GM19395 (cell line): ENCODE results near the gene LSM14A.
"Not testable (repeated sequence)": the region's sequence is repeated elsewhere in the genome, so short reads cannot be mapped to it uniquely, and the experiment has no call there.

Experiments
- ATAC-seq: cut with Tn5 transposase; IDR thresholded peaks from one replicate; pipeline ENCODE4 v1.9.1; 2021; ENCODE audit warnings: mild to moderate bottlenecking, moderate library complexity; ENCODE audit not compliant: unreplicated experiment

LSM14A gene

GRCh38 chr19:34226036-34226435, 53.7 kb downstream of the LSM14A start:
- ATAC-seq = no peak

GRCh38 chr19:34228347-34228746, 56.0 kb downstream of the LSM14A start:
- no peak for ATAC-seq

GRCh38 chr19:34228762-34229161, 56.5 kb downstream of the LSM14A start:
- no peak for ATAC-seq

DNA sequence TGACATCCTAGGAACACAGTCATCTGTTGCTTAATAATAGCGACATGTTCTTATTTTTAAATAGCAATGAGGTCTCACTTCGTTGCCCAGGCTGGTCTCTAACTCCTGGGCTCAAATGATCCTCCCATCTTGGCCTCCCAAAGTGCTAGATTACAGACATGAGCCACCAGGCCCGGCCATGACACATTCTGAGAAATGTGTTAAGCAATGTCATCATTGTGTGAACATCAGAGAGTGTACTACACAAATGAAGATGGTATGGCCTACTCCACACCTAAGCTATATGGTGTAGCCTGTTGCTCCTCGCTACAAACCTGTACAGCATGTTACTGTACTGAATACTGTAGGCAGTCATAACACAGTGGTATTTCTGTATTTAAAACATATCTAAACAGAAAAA, 57.4 kb downstream of the LSM14A start:
- ATAC-seq = no peak

- ATAC-seq = no peak
These were observed 58.5 kb downstream of the LSM14A start for GRCh38 chr19:34230820-34231219.

- no peak for ATAC-seq
These were observed 59.1 kb downstream of the LSM14A start for GRCh38 chr19:34231439-34231838.

GRCh38 chr19:34232566-34233481, 60.5 kb downstream of the LSM14A start:
- ATAC-seq = peak; percentile 61

- ATAC-seq = no peak
These were observed 63.2 kb downstream of the LSM14A start for GRCh38 chr19:34235425-34235940.

DNA sequence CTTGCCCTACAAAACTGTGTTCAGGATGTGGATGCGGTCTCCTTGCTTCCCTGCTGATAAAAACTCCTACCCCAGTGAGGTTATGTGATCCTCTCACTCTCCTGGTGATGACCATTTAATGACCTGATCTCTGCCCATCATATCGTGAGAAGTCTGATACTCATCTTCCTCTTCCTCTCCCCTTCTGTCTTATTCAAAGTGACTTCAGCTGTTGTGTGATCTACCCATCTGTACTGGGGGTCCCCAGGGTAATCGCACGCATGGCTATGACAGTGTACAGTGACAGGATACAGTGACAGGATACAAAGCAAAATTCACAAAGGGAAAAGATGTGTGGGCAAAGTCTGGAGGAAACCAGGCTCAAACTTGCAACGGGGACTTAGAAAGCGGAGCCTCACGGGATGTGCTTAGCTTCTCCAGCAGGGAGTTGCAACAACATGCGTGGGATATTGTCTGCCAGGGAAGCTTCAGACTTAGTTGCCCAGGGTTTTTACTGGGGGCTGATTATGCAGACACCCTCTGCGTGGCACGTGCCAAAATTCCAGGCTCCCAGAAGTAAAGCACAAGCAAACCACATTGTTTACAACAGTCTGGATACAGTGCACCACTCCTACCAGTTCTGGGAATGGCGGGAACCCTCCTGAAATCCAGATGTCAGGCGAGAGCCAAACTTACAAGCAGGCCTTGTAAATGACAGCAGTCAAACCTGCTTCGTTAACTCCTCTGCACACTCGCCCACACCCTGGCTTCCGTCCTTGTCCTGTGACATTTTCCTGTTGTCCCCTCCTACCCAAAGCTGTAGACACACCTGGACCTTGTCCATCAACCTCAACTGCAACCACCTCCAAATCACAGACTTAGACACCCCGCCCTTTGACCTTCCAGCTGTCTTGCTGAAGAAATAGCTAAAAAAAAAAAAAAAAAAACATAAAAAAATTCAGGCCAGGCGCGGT, 64.0 kb downstream of the LSM14A start:
- ATAC-seq = no peak

DNA sequence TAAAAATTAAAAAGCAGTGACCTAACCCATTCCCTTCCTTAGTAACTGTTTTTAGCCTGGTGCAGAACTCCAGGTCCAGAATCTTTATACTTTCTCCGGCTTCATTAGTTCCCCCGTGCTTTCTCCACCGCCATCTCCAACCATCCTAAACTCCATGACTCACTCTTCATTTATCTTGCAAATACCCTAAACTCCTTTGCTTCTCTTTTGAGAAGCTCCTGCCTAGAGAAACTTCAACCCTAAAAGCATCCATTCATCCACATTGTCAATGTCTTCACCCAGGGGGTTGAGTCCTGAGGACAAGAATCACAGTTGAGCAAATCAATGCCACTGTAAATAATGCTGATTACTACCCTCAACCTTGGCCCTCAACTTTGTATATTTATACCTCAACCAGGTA, 65.0 kb downstream of the LSM14A start:
- no peak for ATAC-seq

DNA sequence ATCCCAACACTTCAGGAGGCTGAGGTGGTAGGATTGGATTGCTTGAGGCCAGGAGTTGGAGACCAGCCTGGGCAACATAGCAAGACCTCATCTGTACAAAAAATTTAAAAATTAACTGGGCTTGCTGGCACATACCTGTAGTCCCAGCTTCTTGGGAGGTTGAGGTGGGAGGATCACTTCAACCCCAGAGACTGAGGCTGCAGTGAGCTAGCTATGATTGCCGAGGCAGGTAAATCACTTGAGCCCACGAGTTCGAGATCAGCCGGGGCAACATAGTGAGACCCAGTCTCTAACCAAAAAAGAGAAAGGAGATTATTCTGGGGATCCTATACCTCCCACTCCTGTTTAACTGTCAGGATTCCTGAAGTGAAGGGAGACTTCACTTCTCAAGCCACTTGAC, 65.6 kb downstream of the LSM14A start:
- ATAC-seq = no peak

- ATAC-seq = no peak
These were observed 69.4 kb downstream of the LSM14A start for GRCh38 chr19:34241513-34242337.

GRCh38 chr19:34243138-34243875, 71.0 kb downstream of the LSM14A start:
- ATAC-seq = not testable (repeated sequence)

DNA sequence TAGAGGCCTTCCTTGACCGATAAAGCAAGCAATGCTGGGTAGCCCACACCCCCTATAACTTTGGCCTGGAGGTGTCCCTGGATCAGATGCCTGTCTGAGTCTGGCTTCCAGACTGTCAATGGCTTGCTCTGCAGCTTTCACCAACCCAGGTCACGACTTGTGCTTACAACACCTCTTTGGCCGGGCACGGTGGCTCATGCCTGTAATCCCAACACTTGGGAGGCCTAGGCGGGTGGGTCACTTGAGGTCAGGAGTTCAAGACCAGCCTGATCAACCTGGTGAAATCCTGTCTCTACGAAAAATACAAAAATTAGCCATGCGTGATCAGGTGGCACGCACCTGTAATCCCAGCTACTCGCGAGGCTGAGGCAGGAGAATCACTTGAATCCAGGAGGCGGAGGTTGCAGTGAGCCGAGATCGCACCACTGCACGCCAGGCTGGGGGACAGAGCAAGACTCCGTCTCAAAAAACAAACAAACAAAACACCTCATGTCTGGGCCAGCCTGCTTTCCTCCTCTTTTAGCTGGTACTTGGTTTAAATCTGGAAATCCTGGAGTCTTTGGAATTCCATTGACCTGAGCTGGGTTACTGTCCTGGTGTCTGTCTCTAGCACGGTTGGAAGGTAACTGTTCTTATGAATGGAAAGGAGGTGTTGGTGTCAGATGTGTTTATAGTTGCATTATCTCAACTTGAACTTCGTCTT, 71.7 kb downstream of the LSM14A start:
- ATAC-seq = no peak

DNA sequence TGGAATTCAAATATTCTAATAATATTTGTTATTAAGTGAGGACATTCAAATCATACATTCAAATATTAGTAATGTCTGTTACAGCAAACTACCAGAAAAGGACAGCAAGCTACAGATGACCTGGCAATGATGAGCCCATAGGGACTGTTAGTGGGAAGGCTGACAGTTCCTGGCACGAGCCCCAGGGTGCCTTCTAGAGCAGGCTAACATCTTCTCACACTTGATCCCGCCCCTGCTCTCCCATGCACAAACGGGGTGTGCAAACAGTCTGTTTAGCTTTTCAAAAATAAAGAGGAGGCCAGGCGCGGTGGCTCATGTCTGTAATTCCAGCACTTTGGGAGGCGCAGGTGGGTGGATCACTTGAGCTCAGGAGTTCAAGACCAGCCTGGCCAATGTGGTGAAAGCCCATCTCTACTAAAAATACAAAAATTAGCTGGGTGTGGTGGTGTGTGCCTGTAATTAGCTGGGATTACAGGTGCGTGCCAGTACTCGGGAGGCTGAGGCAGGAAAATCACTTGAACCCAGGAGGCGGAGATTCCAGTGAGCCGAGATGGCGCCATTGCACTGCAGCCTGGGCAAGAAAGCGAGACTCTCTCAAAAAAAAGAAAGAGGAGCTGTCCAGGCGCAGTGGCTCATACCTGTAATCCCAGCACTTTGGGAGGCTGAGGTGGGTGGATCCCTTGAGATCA, 72.5 kb downstream of the LSM14A start:
- no peak for ATAC-seq

DNA sequence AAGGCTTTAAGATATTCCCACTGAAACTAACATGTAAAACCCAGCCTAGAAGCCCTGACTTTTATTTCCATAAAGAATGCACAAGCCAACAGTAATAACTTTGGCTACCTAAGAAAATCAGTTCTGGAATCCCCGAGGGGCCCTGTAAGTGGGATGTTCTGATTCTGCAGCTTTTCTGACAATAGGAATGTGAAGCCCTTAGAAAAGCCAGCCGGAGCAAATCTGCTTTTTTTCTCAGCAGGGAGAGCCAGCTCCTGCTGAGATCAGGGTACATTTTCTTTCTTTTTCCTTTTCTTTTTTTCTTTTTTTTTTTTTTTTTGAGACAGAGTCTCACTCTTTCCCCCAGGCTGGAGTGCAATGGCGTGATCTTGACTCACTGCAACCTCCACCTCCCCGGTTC, 74.0 kb downstream of the LSM14A start:
- ATAC-seq = no peak

- ATAC-seq = no peak
These were observed 76.6 kb downstream of the LSM14A start for GRCh38 chr19:34248941-34249340.

- ATAC-seq = not testable (repeated sequence)
These were observed 80.9 kb downstream of the LSM14A start for GRCh38 chr19:34253167-34253566.

DNA sequence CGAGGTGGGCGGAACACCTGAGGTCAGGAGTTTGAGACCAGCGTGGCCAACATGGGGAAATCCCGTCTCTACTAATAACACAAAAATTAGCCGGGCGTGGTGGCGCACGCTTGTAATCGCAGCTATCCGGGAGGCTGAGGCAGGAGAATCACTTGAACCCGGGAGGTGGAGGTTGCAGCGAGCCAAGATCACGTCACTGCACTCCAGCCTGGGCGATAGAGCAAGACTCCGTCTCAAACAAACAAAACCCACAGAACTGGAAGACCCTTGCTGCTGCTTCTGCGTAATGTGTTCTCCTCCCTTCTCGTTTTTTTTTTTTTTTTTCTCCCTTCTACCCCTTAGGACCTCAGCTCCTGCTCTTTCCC, 81.4 kb downstream of the LSM14A start:
- ATAC-seq = not testable (repeated sequence)
